Activated T-cell treated with anti-CD3 and anti-CD28 coated beads, Interleukin-2, amount 50 U/mL, for 72 hours (primary cell): ENCODE results near the gene NTHL1. TPM values are rescaled to one million over a fixed set of nuclear protein-coding genes. Genes with fewer than 3 reads are reported as not detected.

ENCODE experiments used
- ATAC-seq, 2 donors: fragments of 150-1000 bp; cut with Tn5 transposase; replicated peaks in 1 of 2; 2 replicates each; pipeline ENCODE4 v1.10.0; 2021; ENCODE audit warnings: moderate library complexity in 2 of 2, mild to moderate bottlenecking in 1 of 2
- DNase-seq, 2 donors: peaks; one replicate each; pipeline ENCODE4 v3.0.0; 2021 to 2022; ENCODE audit warnings: mixed read lengths in 1 of 2
- H3K27ac Mint-ChIP-seq: one replicate; pipeline ENCODE4 v1.8.0; 2022; ENCODE audit warnings: mild to moderate bottlenecking, moderate library complexity, mixed read lengths
- H3K27me3 Mint-ChIP-seq: one replicate; pipeline ENCODE4 v1.8.0; 2022; ENCODE audit warnings: low read depth, mixed read lengths
- H3K36me3 Mint-ChIP-seq, 2 donors: one replicate each; pipeline ENCODE4 v1.8.0; 2022; ENCODE audit warnings: mixed read lengths in 2 of 2, mild to moderate bottlenecking in 1 of 2; ENCODE audit not compliant: insufficient read depth in 2 of 2
- H3K4me1 Mint-ChIP-seq: one replicate; pipeline ENCODE4 v1.8.0; 2022; ENCODE audit warnings: low read depth, mixed read lengths
- H3K4me3 Mint-ChIP-seq, 2 donors: one replicate each; pipeline ENCODE4 v1.8.0; 2022; ENCODE audit warnings: mild to moderate bottlenecking in 2 of 2, mixed read lengths in 2 of 2, moderate library complexity in 2 of 2
- H3K9me3 Mint-ChIP-seq, 2 donors: one replicate each; pipeline ENCODE4 v1.8.0; 2022; ENCODE audit warnings: mixed read lengths in 2 of 2
- total RNA-seq, 2 donors: library from RNA; stranded (reverse); gene quantifications; one replicate each; pipeline ENCODE4 v1.2.3, GENCODE V29; 2022

NTHL1 gene
- total RNA-seq, 2 donors from 2014 or later = 13.2 to 21.0 TPM

DNA sequence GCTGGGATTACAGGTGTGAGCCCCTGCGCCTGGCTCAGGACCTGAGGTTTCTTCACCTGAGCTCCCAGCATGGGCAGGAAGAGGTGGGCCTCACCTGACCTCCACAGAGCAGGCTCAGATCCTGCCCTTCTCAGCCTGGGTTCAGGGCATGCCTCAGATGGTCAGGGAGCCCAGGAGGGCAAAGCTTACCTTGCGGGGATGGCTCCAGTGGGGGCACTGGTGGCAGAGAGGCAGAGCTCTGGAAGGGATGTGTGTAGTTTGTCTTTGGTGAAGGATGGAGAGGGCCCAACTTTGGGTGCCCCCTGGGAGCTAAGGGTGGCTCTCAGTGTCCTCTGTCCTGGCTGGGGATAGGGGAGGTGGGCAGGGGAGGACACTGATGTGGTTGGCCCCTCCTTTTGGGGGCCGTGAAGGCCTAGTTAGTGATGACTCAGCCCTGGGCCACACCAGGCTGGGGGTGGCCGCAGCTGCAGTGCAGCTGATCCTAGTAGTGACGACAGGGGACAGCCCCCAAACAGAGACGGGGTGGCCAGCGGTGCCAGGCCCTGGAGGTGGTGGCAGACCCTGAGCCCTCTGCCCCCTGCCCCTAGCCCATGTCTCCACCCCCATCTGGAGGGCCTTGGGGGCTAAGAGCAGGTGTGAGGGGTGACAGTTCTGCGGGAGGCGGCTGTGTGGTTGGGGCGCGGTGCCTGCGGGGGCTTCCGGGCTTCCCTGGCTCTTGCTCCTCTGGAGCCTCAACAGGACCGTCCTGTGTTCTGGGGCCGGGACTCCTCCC is 15.2 kb downstream of the NTHL1 start:
- Mint-ChIP-seq H3K4me1 (no peaks in the 10 kb centered on the region), H3K27ac (no peak overlapping the region)

DNA sequence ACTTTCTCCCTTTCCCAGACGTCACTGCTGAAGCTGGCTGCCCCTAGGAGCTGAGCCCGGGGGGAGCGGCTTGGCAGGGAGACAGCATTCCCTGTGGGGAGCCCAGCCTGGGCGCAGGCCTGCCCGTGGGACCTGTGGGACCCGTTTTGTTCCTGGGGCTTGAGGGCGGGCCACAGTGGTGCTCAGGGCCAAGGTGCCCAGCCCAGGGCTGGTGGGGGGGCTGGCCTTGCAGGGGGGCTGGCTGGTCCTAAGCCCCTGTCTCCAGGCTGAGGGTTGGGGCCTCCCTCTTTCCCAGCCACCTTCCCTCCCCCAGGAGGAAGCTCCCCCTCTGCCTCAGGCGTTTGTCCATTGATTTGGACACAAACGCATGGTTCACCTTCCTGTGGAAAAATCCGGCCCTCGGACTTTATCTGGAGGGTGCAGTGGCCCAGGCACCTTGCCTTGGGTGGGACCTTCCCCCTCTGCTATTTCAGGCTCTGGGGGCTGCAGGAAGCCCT is 16.5 kb downstream of the NTHL1 start:
- DNase-seq = no peak
- no peaks in the 10 kb centered on the region for H3K9me3 Mint-ChIP-seq
- ATAC-seq = no peak
- H3K27me3 Mint-ChIP-seq = peaks cover 11% of the 10 kb centered on the region
- H3K4me3 Mint-ChIP-seq = no peak overlapping the region
- no peaks in the 10 kb centered on the region for H3K4me1 Mint-ChIP-seq
- no peaks in the 10 kb centered on the region for H3K36me3 Mint-ChIP-seq
- H3K27ac Mint-ChIP-seq = no peak overlapping the region

More for the DNA sequence above, 15.2 kb downstream of the NTHL1 start:
- Mint-ChIP-seq H3K4me3 (no peak overlapping the region), H3K36me3 (no peaks in the 10 kb centered on the region), H3K9me3 (no peaks in the 10 kb centered on the region), H3K27me3 (peaks cover 9% of the 10 kb centered on the region)
- ATAC-seq (no peak), DNase-seq (no peak)

DNA sequence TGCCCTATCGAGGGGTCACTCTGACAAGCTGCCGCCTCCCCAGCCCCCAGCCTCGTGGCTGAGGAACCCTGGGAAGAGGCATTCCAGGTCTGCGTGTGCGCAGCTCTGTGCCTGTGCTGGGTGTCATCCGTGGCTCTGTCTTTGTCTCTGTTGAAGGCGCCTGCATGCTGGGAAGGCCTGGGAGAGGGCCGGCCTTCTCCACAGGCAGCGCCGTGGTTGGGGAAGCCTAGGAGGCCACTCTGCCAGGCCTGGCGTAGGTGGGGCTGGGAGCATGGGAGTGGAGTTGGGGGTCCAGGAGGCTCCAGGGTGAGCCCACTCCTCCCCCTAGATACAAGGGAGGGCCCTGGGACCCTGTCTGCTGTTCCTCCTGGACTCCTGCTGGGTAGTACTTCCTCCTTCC is 17.6 kb downstream of the NTHL1 start:
- no peak overlapping the region for H3K4me3 Mint-ChIP-seq
- no peaks in the 10 kb centered on the region for H3K36me3 Mint-ChIP-seq
- ATAC-seq (no peak), DNase-seq (no peak)
- no peak overlapping the region for H3K27ac Mint-ChIP-seq
- no peaks in the 10 kb centered on the region for H3K4me1 Mint-ChIP-seq
- peaks cover 17% of the 10 kb centered on the region for H3K27me3 Mint-ChIP-seq
- H3K9me3 Mint-ChIP-seq = no peaks in the 10 kb centered on the region

DNA sequence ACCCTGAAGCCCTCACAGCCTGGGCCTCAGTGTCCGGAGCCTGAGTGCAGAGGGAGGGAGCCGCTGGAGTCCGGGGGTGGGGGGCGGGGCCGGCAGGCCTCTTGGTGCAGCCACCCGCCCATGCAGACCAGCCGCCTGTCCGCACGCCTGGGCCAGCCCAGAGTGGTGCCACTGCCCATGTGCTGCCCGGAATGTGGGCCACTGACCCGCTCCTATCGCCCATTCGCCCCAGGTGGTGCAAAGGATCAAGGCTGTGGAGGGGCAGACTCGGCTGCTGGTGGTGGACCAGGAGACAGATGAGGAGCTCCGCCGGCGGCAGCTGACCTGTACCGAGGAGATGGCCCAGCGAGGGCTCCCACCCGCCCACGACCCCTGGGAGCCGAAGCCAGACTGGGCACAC is 18.3 kb downstream of the NTHL1 start:
- ATAC-seq = no peak
- Mint-ChIP-seq H3K27ac (no peak overlapping the region), H3K4me3 (no peak overlapping the region), H3K27me3 (peaks cover 17% of the 10 kb centered on the region), H3K9me3 (no peaks in the 10 kb centered on the region), H3K4me1 (no peaks in the 10 kb centered on the region), H3K36me3 (no peaks in the 10 kb centered on the region)
- DNase-seq = no peak

DNA sequence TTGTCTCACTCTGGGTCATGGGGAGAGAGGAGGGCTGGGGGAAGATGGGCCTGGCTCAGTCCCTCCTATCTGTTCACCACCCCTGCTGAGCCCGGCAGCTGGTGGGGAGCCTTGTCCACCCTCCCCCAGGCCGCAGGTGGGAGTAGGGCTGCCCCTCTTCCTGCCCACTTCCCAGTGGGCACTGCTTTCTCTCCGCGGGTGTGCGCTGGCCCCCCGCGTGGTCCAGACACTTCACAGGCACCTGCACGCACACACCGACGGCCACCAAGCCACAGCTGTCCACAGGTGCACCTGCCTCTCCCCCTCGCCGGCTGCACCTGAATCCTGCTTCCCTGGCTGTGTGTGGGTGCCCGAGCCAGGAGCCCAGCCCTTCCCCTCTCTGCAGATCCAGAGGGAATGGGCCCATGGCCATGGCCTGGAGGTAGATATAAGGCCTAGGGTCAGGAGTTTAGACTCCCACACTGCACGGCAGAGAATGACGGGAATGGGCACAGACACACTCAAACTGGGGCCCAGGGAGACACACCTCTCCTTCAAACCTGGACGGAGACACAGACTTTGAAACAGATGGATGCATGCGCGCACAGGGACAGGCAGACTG is 18.9 kb downstream of the NTHL1 start:
- no peak for DNase-seq
- no peak for ATAC-seq
- Mint-ChIP-seq H3K9me3 (no peaks in the 10 kb centered on the region), H3K4me3 (no peak overlapping the region), H3K4me1 (no peaks in the 10 kb centered on the region), H3K36me3 (no peaks in the 10 kb centered on the region), H3K27me3 (peaks cover 17% of the 10 kb centered on the region), H3K27ac (no peak overlapping the region)

DNA sequence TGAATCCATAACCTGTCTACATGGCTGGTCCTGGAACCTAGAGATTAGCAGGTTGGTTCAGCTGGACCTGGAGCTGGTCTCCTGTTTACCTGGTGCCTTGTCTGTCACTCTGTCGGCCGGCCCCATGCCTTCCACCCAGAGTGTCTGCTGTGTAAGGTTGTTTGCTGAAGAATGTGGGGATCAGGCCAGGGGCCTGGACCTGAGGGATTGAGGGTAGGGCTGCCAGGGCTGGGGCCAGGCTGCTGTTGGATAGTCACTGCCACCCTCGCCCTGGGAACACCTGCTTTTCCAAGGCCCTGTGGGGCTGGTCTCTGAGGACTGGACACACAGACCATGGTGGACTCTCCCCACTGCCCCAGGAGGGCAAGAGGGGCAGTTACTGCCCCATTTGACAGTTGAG is 19.5 kb downstream of the NTHL1 start:
- H3K4me1 Mint-ChIP-seq = peaks cover 4% of the 10 kb centered on the region
- no peak overlapping the region for H3K4me3 Mint-ChIP-seq

DNA sequence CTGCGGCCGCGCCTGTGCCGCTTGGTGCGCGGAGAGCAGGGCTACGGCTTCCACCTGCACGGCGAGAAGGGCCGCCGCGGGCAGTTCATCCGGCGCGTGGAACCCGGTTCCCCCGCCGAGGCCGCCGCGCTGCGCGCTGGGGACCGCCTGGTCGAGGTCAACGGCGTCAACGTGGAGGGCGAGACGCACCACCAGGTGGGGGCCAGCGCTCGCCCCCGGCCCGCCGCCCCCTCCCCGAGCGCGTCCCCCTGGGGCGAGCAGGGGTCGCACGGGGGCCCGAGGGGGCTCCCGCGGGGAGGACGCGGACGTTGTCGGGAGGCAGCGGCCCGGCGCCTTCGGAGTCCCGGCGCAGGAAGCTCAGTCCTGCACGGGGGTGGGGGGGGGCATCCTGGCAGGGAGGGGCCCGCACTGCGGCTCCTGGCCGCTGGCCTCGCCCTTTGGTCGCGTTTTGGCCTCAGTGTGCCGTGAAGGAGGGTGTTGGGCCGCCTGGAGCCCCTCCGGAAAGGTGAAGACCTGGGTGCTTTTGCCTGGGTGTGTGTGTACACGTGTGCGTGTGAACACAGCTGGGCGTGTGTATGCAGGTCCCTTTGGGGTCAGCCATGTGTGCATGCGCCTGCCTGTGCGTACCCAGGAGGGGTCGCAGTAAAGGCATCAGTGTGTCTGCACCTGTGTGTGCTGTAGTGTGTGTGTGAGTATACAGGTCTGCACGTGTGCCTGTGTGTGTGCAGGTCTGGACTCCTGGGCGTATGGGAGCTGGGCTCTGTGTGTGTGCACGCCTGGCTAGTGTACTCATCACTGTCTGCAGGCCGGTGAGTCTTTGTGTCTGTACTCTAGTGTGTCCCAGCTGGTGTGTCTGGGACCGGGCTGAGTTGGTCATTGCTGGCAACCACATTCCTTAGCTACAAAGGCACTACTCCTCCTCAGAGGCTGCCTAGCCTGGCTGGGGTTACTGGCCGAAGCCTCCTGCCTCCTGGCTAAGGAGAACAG is 20.3 kb downstream of the NTHL1 start:
- H3K27ac Mint-ChIP-seq = no peak overlapping the region
- no peaks in the 10 kb centered on the region for H3K36me3 Mint-ChIP-seq
- H3K27me3 Mint-ChIP-seq = peaks cover 24% of the 10 kb centered on the region
- peak in 1 of 2 donors; percentile 32 for DNase-seq
- peaks cover 12% of the 10 kb centered on the region for H3K4me1 Mint-ChIP-seq
- H3K9me3 Mint-ChIP-seq = no peaks in the 10 kb centered on the region
- peak; percentile 16 to 26 for ATAC-seq
- H3K4me3 Mint-ChIP-seq = peak overlapping the region; percentile 49 to 72

More for the DNA sequence above, 19.5 kb downstream of the NTHL1 start:
- no peaks in the 10 kb centered on the region for H3K36me3 Mint-ChIP-seq
- H3K27me3 Mint-ChIP-seq = peaks cover 17% of the 10 kb centered on the region
- no peak for ATAC-seq
- no peaks in the 10 kb centered on the region for H3K9me3 Mint-ChIP-seq
- H3K27ac Mint-ChIP-seq = no peak overlapping the region
- DNase-seq = no peak

DNA sequence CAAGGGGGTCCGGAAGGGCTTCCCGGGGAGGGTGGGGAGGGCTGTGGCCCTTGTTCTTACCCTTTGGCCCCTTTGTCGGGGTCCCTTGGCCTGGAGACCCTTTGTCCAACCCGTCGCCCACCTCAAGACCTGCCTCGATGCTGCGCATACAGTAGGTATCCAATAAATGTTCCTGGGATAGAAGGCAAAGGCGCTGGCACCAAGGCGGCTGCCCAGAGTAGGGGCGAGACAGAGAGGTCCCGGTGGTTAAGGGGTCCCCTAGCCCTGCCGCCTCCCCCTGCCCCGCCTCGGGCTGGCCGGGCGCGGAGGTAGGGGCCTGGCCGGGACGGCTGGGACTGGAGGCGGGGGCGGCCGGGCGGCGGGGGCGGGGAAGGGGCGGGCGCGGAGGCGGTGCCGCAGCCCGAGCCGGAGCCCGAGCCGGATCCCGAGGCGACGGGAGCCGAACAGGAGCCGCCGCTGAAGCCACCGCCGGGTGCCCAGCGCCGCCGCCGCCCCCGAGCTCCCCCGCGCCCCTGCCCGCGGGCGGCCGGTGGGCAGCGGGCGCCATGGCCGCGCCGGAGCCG is 21.1 kb downstream of the NTHL1 start, which contains the start of gene NHERF2:
NHERF2 (plus strand) TSS at position 442 of the 563 bp plus-strand sequence; CDS start at position 546, 104 bp downstream.
- DNase-seq (no peak), ATAC-seq (peak; percentile 16 to 25)
- no peaks in the 10 kb centered on the region for H3K36me3 Mint-ChIP-seq
- H3K9me3 Mint-ChIP-seq = no peaks in the 10 kb centered on the region
- H3K4me3 Mint-ChIP-seq = peak within 1 kb of the TSS; percentile 59 to 72
- peaks cover 12% of the 10 kb centered on the region for H3K4me1 Mint-ChIP-seq
- peaks cover 31% of the 10 kb centered on the region for H3K27me3 Mint-ChIP-seq
- H3K27ac Mint-ChIP-seq = no peak within 1 kb of the TSS

DNA sequence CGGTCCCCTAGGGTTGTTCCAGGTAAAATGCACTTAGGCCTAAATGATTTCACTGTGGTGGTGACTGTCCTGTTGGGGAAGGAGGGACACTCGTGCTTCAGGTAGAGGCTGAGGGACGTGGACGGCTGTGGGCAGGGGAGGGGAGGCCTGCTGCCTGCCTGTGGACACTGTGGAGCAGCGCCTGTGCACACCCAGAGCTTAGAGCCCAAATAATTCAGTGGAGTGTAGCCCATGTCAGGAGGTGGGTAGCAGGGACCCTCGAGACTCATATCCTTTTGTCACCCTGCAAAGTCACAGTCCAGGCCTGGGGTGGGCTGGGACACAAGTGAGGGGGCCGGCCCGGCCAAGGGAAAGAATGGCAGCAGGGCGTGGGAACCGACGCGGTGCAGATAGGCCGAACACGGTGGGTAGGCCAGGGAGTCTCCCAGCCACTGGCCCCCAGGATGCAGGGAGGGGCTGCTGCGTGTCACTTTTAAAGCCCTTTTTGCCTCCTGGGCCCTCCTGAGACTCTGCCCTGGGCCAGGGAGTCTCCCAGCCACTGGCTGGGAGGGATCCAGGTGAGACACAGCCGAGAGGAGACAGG is 21.7 kb downstream of the NTHL1 start:
- Mint-ChIP-seq H3K27me3 (peaks cover 36% of the 10 kb centered on the region), H3K36me3 (no peaks in the 10 kb centered on the region), H3K27ac (no peak overlapping the region), H3K4me3 (peak overlapping the region; percentile 59 to 61), H3K4me1 (peaks cover 14% of the 10 kb centered on the region), H3K9me3 (no peaks in the 10 kb centered on the region)
- ATAC-seq (no peak), DNase-seq (no peak)

DNA sequence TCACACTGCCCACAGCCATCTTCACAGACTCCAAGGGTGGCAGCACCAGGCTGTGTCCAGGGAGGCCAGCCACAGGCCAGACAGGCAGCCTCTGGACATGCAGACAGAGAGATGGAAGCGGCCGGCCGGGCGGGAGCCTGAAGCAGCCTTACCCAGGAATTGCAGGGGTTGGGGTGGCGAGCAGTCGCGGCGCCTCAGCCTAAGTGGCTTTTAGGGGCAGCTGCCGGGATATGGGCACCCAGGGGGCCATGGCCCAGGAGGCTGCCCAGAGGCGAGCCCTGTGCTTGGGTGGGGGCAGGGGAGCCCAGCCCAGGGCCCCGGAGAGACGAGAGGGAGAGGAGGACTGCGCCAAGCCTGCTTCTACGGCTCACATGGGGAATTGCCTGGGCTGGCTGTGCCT is 22.4 kb downstream of the NTHL1 start:
- H3K27me3 Mint-ChIP-seq = peaks cover 43% of the 10 kb centered on the region
- H3K27ac Mint-ChIP-seq = no peak overlapping the region
- no peaks in the 10 kb centered on the region for H3K9me3 Mint-ChIP-seq
- H3K4me3 Mint-ChIP-seq = peak overlapping the region in 1 of 2 donors; percentile 59
- peaks cover 19% of the 10 kb centered on the region for H3K4me1 Mint-ChIP-seq
- no peaks in the 10 kb centered on the region for H3K36me3 Mint-ChIP-seq
- DNase-seq (no peak), ATAC-seq (no peak)

DNA sequence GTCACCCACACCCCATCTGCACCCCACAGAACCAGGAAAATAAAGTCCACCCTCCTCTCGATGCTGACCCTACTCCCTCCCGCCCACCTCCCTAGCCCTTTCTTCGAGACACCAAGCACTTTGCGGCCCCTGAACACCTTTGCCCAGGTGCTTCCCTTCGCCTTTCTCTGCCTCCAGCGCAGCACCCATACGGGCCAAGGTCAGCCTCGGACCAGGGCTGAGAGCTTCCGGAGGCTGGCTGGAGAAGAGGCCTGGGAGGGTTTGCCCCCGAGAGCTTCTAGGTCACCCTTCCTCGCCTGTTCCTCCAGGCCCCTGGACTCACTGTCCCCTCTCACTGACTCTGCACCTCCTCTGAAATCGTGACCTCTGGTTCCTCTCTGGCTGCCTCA is 23.6 kb downstream of the NTHL1 start:
- peaks cover 19% of the 10 kb centered on the region for H3K4me1 Mint-ChIP-seq
- DNase-seq (no peak), ATAC-seq (no peak)
- no peaks in the 10 kb centered on the region for H3K36me3 Mint-ChIP-seq
- H3K4me3 Mint-ChIP-seq = peak overlapping the region in 1 of 2 donors; percentile 37
- H3K9me3 Mint-ChIP-seq = no peaks in the 10 kb centered on the region
- H3K27me3 Mint-ChIP-seq = peaks cover 44% of the 10 kb centered on the region
- H3K27ac Mint-ChIP-seq = no peak overlapping the region
